ENCODE measurements around the gene GADL1.

Gene GADL1

GRCh38 chr3:30852833-30853232 lies 41.6 kb downstream of the GADL1 start:
- TF ChIP-seq FOXP2 (optimal IDR thresholded peaks at IDR 0.05; ENCODE audit: borderline replicate concordance, extremely low read depth, extremely low read length, insufficient read depth) (no peak), TAF1 (IDR thresholded peaks at IDR 0.05; ENCODE audit: borderline replicate concordance, insufficient read depth, low read length) (no peak), REST (IDR thresholded peaks at IDR 0.05; ENCODE audit: insufficient read depth in 1 of 2, low read depth in 2 of 2, low read length in 2 of 2) (no peak), POLR2AphosphoS5 (IDR thresholded peaks at IDR 0.05; ENCODE audit: low read depth, low read length) (no peak), SIN3A (IDR thresholded peaks at IDR 0.05; ENCODE audit: borderline replicate concordance, insufficient read depth, low read length) (no peak)

DNA sequence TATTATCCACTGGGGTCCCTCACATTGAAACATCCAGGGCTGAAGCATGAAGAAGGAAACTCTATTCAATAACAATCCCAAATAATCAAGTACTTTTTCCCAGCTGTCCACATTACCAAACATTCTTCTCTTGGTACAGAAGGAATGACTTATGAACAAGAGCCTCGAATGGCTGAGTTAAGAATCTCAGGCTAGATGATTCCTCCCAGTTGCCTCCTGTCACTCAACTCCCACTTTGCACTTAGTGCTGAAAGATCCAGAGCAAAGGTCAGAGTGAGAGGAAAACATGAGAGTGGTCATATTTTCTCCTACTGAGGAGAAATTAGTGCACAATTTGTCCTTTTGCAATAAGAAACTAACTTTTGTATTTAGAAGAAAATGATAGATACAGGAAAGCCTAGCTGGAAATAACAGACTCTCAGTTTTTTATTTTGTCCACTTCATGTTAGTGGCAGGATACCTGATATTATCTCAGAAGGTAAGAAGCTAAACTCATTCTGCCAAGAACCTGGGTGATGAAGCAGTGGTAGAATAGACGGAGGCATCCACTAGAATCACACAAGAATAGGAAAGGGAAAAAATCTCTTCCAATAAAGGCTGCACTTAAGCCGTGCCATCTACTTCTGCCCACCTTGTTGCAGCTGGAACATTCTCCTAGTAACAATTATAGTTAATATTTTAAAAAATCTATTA lies 46.2 kb downstream of the GADL1 start:
- no peak for TF ChIP-seq TAF1 (IDR thresholded peaks at IDR 0.05; ENCODE audit: borderline replicate concordance, insufficient read depth, low read length)
- TF ChIP-seq POLR2AphosphoS5 (IDR thresholded peaks at IDR 0.05; ENCODE audit: low read depth, low read length): no peak
- TF ChIP-seq SIN3A (IDR thresholded peaks at IDR 0.05; ENCODE audit: borderline replicate concordance, insufficient read depth, low read length): no peak

DNA sequence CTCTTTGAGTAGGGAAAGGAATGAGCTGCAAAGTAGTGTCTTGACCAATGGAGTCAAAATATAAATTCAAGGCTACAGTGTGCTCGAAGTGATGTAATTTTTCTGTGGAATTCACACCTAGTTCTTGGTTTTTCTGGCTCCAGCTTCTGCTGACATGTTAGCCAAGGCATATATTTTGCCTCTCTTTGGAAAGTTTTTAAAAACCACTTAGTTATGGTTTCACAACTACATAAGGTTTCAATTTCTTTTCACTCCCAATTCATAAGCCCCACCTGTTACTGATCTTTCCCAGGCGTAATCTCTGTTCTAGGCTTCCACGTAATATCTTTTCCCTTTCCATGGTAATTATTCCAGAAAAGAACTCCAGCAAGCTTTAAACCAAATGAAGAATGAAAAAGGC lies 46.9 kb downstream of the GADL1 start:
- no peak for TF ChIP-seq TAF1 (IDR thresholded peaks at IDR 0.05; ENCODE audit: borderline replicate concordance, insufficient read depth, low read length)
- TF ChIP-seq SIN3A (IDR thresholded peaks at IDR 0.05; ENCODE audit: borderline replicate concordance, insufficient read depth, low read length): no peak
- TF ChIP-seq FOXP2 (optimal IDR thresholded peaks at IDR 0.05; ENCODE audit: borderline replicate concordance, extremely low read depth, extremely low read length, insufficient read depth): no peak
- no peak for TF ChIP-seq REST (IDR thresholded peaks at IDR 0.05; ENCODE audit: insufficient read depth in 1 of 2, low read depth in 2 of 2, low read length in 2 of 2)
- TF ChIP-seq POLR2AphosphoS5 (IDR thresholded peaks at IDR 0.05; ENCODE audit: low read depth, low read length): no peak

DNA sequence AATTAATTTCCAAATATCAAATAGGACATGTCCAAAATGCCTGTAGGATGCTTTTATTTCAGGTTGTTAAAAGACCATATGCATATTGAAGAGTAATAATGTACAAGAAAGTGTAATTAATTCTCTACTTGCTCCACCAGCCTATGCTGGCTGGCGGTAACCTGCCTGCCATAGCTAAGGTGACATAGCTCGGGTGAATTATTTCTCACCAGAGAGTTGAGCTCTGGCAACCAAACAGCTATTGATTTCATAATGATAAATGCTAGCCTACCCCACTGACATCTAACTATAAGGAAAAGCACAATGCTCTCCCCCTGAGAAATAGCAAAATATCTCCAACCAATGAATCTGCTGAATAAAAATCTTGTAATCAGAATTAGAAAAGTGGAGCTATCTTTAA lies 48.9 kb downstream of the GADL1 start:
- TF ChIP-seq TAF1 (IDR thresholded peaks at IDR 0.05; ENCODE audit: borderline replicate concordance, insufficient read depth, low read length): no peak
- no peak for TF ChIP-seq POLR2AphosphoS5 (IDR thresholded peaks at IDR 0.05; ENCODE audit: low read depth, low read length)
- no peak for TF ChIP-seq REST (IDR thresholded peaks at IDR 0.05; ENCODE audit: insufficient read depth in 1 of 2, low read depth in 2 of 2, low read length in 2 of 2)
- TF ChIP-seq FOXP2 (optimal IDR thresholded peaks at IDR 0.05; ENCODE audit: borderline replicate concordance, extremely low read depth, extremely low read length, insufficient read depth): no peak
- TF ChIP-seq SIN3A (IDR thresholded peaks at IDR 0.05; ENCODE audit: borderline replicate concordance, insufficient read depth, low read length): no peak

DNA sequence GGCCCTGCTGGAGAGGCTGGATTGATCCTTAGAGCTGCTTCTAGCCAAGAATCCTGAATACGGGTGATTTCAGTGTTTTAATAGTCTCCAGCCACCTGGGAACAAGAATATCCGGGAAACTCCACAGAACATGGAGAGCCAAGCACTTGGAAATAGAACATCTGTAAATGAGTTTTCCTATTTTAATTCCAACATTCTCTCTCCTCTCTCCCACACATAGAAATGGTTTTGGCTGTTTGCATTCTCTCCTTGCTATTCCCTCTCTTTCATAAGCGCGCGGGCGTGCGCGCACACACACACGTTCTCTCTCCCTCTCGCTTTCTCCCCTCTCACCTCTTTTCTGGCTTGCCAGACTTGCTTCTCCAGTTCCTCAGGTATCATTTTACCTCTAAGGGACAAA lies 50.6 kb downstream of the GADL1 start:
- TF ChIP-seq POLR2AphosphoS5 (IDR thresholded peaks at IDR 0.05; ENCODE audit: low read depth, low read length): no peak
- no peak for TF ChIP-seq REST (IDR thresholded peaks at IDR 0.05; ENCODE audit: insufficient read depth in 1 of 2, low read depth in 2 of 2, low read length in 2 of 2)
- TF ChIP-seq SIN3A (IDR thresholded peaks at IDR 0.05; ENCODE audit: borderline replicate concordance, insufficient read depth, low read length): no peak
- TF ChIP-seq FOXP2 (optimal IDR thresholded peaks at IDR 0.05; ENCODE audit: borderline replicate concordance, extremely low read depth, extremely low read length, insufficient read depth): no peak
- TF ChIP-seq TAF1 (IDR thresholded peaks at IDR 0.05; ENCODE audit: borderline replicate concordance, insufficient read depth, low read length): no peak

Data from PFSK-1 (cell line).